GM21576 (cell line): Measurements from ENCODE around the gene GAL3ST1.
"Not testable (repeated sequence)": the region's sequence is repeated elsewhere in the genome, so short reads cannot be mapped to it uniquely, and the experiment has no call there.

ENCODE experiments used
- ATAC-seq: cut with Tn5 transposase; IDR thresholded peaks from one replicate; pipeline ENCODE4 v1.9.1; 2021; ENCODE audit warnings: mild to moderate bottlenecking, moderate library complexity; ENCODE audit not compliant: unreplicated experiment

The GAL3ST1 gene

DNA sequence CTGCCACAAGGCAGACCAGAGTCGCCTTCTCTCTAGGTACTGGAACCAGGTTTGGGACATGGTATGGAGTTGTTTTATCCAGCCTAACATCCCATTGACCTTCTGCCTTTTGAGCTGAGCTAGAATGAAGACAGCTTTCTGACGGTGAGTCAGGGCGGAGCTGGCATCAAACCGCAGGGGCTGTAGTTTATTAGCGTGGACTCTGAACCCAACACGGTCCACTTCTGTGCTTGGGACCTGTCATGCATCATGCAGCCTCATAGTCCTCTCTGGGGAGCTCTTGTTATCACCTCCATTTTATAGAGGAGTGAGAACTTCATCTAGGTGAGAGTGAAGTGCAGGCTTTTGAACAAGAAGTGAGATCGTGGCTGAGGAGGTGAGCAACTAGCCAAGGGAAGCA, 8.3 kb downstream of the GAL3ST1 start:
- ATAC-seq: no peak

DNA sequence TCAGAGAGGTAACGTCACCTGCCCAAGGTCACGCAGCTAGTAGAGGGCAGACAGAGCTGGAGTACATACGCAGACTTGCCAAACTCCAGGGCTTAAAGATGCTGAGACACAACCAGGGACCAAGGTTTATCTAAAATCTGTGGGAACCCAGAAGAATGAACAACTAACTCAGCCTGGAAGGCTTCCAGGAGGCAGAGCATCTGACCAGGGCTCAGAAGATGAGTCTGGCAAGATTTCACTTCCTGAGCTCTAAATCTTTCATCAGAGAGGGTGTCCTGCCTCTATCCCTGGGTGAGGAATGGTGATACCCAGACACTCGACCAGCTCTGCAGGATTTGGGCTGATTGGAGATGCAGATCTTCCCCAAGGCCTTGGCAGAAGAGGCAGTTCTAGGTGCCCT, 9.1 kb downstream of the GAL3ST1 start:
- no peak for ATAC-seq

DNA sequence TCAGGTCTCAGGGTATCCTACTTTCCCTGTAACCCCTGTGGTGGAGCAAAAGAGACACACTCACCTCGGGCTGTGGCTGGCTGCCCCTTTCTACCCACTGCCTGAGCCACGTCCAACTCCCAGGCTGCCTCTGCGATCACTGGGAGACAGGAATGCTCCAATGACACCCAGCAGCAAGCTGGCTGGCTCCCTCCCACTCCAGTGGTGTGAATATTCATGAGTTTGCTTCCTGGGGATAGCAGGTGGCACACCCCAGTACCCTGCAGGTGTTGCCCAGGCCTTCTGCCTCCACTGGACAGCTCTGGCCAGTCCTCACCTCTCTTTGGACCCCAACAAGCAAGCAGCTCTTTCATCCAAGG, 9.7 kb downstream of the GAL3ST1 start:
- no peak for ATAC-seq

DNA sequence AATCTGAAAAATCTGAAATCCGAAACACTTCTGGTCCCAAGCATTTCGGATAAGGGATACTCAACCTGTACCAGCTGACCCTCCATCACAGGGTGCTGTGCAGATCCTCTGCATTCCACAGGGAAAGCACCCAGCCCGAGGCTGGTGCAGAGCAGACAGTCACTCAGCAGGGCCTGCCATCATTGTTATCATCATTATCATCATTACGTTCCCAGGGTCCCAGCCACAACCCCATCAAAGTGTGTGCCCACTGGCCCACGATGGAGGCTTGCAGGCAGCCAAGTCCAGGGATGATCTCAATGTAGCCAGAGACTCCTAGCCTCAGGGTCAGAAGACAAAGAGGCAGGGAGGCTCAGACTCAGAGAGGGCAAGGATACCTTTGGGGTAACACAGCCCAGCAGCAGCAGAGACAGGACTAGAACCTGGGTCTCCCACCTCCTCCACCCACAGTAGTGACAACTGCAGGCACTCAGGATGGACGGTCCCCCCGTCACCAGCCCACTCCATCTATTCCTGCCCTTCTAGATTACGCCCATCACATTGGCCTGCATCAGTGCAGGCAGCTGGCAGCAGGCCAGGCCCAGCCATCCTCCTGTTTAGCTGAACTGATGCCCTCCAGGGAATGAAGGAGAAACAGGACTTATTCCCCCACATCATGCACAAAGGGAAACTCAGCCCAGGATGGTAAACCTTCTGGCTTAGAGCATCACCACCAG, 10.3 kb downstream of the GAL3ST1 start:
- ATAC-seq: no peak

DNA sequence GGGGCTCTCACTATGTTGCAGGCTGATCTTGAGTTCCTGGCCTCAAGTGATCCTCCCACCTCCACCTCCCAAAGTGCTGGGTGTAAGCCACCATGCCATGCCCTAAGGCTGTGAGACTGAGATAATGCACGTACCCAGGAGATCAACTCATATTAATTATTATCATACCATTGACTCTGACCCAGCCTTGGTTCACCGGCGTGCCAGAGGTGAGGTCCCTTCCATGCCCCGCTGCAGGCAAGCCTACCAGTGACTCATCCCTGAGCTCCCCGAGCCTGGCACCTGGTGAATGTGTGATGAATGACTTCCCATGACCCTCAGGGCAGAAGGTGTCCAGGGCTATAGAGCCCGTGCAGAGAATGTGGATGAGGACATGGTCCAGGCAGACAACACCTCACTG, 12.1 kb downstream of the GAL3ST1 start:
- ATAC-seq: no peak

DNA sequence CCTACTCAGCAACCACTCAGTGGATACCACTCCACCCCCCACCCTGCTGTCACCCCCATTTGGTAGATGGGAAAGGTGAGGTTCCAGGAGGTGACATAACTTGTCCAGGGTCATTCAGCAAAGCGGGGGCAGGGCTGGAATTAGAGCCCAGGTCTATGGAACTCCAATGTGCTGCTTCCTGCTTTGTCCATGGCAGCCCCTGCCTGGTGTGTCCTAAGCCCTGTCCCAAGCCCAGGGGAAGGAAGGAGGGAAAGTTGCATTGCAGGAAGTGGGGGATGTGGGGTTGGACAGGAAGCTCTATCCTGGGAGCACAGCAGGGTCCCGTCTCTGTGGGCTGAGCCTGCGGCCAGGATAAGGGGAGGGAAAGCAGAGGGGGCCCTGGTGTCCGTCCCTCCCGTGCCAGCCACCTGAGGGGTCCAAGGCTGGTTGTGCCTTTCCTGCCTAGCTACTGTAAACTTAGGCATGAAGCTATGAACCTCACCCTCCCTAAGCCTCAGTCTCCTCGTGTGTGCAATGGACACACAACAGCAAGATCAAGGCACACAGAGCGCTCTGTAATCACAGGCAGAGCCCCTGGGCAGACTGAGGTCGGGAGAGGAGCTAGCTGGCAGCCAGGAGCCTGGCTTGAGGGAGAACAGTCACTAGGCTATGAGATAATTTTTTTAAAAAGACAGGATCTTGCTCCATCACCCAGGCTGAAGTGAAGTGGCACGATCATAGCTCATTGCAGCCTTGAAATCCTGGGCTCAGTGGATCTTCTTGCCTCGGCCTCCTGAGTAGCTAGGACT, 12.9 kb downstream of the GAL3ST1 start:
- ATAC-seq: no peak

DNA sequence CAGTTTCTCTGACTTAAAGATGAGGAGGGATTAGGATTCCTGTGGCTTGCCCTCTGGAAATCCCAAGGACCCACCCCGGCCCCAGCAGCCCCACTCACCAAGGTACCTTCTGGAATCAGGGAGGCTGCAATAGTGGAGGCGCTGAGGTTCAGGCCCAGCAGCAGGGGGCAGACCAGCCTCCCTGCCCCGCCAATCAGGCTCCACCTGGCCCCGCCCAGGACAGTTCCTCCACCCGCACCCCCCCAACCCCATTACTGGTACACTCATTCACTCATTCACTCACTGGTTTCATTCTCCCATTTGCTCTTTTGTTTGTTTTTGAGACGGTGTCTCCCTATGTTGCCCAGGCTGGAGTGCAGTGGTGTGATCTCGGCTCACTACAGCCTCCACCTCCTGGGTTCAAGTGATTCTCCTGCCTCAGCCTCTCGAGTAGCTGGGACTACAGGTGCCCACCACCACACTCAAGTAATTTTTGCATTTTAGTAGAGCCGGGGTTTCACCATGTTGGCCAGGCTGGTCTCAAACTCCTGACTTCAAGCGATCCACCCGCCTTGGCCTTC, 13.7 kb downstream of the GAL3ST1 start:
- ATAC-seq: not testable (repeated sequence)

DNA sequence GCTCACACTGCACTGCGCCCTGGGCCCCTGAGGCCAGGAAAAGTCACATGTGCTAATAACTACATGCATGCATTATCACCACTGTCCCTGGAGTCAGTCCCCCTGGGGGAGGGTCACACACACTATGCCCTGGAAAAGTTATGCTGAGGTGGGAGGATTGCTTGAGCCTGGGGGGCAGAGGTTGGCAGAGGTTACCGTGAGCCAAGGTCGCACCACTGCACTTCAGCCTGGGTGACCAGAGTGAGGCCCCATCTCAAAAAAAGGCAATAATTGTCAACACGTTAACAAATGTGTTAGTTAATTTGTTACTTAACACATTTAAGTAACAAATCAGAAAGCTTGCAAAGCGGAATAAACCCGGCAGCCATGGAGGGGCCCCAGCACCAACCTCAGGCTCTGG, 14.6 kb downstream of the GAL3ST1 start:
- ATAC-seq: no peak

DNA sequence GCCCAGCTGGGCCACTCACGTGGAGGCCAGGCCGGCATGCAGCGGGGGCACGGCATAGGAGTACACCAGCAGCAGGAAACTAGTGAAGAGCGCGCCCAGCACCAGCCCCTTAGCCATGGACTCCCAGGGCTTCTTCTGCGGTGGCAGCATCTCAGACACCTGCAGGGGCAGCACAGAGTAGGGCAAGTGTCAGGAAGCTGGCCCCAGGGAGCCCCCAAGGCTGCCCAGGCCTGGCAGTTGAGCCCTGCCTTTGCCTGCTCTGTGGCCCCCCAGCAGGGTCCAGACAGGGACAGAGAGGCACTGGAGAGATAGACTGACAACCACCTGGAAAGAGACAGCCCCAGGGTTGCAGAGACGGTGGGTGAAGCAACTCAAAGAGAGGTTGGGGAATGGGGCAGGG, 17.2 kb downstream of the GAL3ST1 start:
- no peak for ATAC-seq

DNA sequence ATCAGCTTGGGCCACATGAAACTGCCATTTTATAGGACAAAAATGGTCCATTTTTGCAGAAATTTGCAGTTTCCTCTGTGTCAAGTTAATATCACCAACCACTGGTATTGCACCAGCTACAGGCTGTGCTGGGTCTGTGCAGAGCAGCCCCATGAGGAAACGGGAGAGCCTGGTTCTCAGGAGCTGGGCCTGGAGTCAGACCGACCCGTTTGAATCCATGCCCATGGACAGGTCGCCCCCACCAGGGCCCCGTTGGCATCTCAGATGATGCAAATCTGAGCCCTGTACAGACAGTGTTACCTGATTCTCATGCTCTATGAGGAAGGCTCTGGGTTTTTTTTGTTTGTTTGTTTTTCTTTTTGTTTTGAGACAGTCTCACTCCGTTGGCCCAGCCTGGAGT, 18.1 kb downstream of the GAL3ST1 start:
- no peak for ATAC-seq

DNA sequence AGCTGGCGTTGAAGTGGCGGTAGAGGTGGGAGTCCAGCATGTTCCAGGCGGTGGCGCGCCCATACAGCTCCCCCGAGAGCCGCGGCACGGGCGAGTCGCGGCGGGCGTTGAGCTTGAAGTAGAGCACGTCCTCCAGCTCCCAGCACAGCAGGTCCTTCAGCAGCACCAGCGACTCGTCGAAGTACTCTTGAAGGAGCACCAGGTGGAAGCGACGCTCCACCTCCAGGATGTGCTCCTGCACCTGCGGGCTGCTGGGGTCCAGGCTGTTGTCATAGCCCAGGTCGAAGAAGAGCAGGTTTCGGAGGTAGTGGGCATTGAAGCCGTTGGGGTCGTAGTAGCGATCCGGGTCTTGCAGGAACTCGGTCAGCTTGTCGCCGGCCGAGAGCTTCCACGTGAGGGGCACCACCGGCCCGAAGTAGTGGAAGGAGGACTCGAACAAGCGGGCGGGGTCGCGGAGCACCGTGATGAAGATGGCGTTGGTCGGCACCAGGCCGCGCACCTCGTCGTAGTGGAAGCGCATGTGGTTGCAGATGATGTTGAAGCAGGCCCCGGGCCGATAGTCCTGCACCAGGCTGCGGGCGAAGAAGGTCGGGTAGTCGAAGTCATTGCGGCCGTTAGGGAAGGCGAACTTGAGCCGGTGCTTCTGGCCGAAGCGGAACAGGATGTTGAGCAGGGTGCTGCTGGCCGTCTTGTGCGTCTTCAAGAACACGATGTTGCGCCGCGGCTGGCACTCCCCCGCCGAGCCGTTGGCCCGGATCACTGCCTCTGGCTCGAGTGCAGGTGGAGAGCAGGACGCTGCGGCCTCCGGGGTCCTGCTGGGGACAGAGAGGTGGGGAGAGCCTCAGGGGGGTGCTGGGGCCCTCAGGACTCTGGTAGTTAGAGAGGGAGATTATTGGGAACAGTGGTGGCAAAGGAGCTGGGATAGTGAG, 18.9 kb downstream of the GAL3ST1 start:
- ATAC-seq: no peak

DNA sequence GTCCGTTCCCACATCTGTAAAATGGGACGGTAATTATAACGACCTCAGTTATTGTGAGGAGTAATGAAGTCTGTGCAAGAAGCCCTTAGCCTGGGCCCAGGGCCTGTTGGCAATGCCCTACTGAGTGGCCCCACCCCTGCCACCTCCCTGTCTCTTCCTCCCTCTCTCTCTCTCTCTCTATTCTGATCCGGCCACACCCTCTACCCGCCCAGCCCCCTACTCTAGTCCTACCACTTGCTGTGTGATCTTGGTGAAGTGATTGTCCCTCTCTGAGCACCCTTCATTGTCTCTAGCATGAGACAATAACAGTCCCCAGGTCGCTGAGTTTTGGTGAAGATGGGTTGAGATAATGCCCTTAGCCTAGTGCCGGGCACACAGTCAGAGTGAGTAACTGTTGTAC, 20.5 kb downstream of the GAL3ST1 start:
- ATAC-seq: no peak

DNA sequence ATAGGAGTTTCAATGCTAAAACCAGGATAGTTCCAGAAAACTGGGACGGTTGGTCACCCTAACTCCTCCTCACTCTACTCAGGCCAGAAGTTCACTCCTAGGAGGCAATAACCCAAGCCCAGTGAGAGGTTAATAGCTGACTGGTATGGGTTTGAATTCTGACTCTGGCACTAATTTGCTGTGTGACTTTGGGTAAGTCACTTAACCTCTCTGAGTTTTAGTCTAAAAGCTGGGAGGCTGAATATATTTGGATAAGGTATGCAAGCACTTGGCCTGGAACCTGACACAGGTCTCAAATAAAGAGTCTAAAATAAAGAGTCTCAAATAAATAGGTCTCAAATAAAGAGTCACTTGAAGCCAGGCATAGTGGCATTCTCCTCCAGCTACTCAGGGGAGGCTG, 21.7 kb downstream of the GAL3ST1 start:
- no peak for ATAC-seq

DNA sequence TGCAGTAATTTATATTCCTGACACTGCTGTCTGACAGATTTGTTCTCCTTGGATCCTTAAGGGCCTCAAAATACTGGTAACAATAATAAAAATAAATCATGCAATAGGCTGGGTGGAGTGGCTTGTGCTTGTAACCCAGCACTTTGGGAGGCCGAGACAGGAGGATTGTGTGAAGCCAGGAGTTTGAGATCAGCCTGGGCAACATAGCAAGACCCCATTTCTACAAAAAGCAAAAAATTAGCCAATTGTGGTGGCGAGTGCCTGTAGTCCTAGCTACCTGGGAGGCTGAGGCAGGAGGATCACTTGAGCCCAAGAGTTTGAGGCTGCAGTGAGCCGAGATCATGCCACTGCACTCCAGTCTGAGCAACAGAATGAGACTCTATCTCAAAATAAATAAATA, 22.7 kb downstream of the GAL3ST1 start:
- not testable (repeated sequence) for ATAC-seq

DNA sequence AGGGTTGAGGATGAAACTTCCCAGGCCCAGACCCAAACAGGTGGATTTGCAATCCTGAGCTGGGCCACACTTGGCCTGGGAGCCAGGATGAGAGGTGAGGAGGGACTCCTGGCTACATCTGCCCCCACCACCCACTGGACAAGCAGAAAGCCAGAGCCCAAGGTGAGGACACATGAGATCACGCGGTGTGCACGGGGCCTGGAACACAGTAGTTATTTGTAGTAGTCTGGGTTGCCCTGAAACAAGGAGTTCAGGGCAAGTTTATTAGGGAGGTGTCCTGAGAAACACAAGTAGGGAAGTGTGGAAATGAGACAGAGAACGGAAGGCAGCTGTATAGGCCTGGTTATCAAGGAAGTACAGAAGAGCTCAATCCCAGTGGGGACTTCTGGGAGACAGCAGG, 27.3 kb downstream of the GAL3ST1 start:
- no peak for ATAC-seq

DNA sequence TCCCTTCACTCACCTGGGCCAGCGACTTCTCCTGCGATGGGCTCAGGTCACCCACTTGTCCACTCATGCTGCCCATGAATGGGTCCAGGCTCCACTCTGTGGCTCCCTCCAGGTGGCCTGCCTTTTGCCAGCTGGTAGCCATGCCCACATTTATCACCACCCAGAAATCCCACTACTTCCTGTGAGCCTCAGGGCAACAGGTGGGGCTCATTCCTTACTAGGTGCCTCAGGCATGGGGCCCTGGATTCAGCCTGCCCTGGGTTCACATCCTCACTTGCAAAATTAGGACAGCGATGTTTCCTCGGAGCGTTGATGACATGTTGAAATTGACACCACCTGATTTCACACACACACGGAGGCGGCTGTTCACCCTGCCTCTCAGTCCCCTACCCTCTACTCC, 27.8 kb downstream of the GAL3ST1 start, which contains the start of gene SEC14L6:
Gene SEC14L6 (minus strand): TSS at position 126 of the 400 bp plus-strand sequence. CDS start 59 bp downstream, at position 67.
- no peak for ATAC-seq

DNA sequence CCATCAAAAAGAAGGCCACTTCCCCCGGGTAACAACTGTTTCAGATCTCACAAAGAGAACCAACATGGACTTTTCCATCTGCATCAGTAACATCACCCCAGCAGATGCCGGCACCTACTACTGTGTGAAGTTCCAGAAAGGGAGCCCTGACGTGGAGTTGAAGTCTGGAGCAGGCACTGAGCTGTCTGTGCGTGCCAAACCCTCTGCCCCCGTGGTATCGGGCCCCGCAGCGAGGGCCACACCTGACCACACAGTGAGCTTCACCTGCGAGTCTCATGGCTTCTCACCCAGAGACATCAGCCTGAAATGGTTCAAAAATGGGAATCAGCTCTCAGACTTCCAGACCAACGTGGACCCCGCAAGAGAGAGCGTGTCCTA, 31.7 kb downstream of the GAL3ST1 start:
- ATAC-seq: no peak

DNA sequence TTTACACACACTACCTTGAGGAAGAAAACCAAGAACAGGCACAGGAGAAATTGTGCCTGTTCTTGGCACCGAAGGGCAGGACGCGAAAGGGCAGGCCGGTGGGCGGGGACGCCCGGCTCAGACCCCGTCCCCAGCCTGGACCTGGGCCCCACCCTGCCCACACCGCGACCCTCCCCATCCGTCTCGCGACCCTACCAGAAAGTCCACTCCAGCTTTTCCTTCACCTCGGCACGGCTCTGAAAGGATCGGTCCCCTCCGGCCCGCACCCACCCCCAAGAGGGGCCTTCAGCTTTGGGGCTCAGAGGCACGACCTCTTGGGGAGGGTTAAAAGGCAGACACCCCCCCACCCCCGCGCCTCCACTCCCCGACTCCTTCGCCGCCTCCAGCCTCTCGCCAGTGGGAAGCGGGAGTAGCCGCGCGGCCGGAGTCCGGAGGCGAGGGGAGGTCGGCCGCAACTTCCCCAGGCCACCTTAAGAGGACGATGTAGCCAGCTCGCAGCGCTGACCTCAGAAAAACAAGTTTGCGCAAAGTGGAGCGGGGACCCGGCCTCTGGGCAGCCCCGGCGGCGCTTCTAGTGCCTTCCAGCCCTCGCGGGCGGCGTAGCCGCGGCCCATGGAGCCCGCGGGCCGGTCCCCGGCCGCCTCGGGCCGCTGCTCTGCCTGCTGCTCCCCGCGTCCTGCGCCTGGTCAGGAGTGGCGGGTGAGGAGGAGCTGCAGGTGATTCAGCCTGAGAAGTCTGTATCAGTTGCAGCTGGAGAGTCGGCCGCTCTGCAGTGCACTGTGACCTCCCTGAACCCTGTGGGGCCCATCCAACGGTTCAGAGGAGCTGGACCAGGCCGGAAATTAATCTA, 32.3 kb downstream of the GAL3ST1 start:
- ATAC-seq: no peak

DNA sequence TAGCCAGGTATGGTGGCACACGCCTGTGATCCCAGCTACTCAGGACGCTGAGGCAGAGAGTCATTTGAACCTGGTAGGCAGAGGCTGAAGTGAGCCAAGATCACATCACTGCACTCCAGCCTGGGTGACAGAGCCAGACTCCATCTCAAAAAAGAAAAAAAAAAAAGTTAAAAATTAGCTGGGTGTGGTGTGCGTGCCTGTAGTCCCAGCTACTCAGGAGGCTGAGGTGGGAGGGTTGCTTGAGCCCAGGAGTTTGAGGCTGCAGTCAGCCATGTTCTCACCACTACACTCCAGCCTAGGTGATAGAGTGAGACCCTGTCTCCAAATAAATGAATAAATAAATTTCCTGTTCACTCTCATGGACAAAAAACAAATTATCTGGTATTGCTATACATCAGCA, 33.0 kb downstream of the GAL3ST1 start:
- not testable (repeated sequence) for ATAC-seq

DNA sequence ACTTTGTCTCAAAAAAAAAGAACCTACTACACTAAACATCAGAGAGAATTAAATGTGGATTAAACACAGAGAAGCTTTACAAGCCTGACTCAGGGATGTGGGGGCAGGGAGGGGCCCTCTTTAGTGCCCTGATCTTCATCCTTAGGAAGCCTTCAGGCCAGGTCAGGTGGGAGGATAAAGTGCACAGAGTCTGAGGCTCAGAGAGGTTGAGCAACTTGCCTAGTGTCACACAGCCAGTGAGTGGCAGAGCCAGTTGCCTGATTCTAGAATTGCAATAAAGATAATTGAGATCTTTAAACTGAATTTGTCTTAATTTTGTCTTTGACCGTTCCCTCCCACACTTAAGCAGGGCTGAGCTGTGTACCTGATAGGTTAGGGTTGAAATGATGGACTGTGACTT, 35.1 kb downstream of the GAL3ST1 start:
- ATAC-seq: no peak
